ENCODE data around the gene TRMT112.

Gene TRMT112

GRCh38 chr11:64351136-64351631, 33.8 kb upstream of the TRMT112 start:
- no peak for DNase-seq (ENCODE audit: low read depth in 2 of 2)

- no peak for DNase-seq (ENCODE audit: low read depth in 2 of 2)
Measured at GRCh38 chr11:64349404-64349803, 32.0 kb upstream of the TRMT112 start.

GRCh38 chr11:64349025-64349387, 31.6 kb upstream of the TRMT112 start:
- no peak for DNase-seq (ENCODE audit: low read depth in 2 of 2)

- no peak for DNase-seq (ENCODE audit: low read depth in 2 of 2)
Measured at GRCh38 chr11:64348383-64349024, 31.1 kb upstream of the TRMT112 start.

- DNase-seq (ENCODE audit: low read depth in 2 of 2), result no peak
Measured at GRCh38 chr11:64347193-64347867, 30.0 kb upstream of the TRMT112 start.

GRCh38 chr11:64344787-64345186, 27.4 kb upstream of the TRMT112 start:
- no peak for DNase-seq (ENCODE audit: low read depth in 2 of 2)

- DNase-seq (ENCODE audit: low read depth in 2 of 2), result no peak
Measured at GRCh38 chr11:64343767-64344559, 26.6 kb upstream of the TRMT112 start.

GRCh38 chr11:64342869-64343745, 25.7 kb upstream of the TRMT112 start:
- no peak for DNase-seq (ENCODE audit: low read depth in 2 of 2)

- DNase-seq (ENCODE audit: low read depth in 2 of 2), result peak; percentile 65 to 74
Measured at GRCh38 chr11:64341851-64342791, 24.8 kb upstream of the TRMT112 start.

- DNase-seq (ENCODE audit: low read depth in 2 of 2), result no peak
Measured at GRCh38 chr11:64341429-64341828, 24.1 kb upstream of the TRMT112 start.

GRCh38 chr11:64340671-64341335, 23.4 kb upstream of the TRMT112 start:
- DNase-seq (ENCODE audit: low read depth in 2 of 2), result peak; percentile 58 to 60

- DNase-seq (ENCODE audit: low read depth in 2 of 2), result peak; percentile 70 to 74
Measured at GRCh38 chr11:64339754-64340408, 22.5 kb upstream of the TRMT112 start, which contains the start of gene CCDC88B. Gene CCDC88B, plus strand, starts transcription at chr11:64340204. Its CDS starts 63 bp downstream, at chr11:64340267.

- DNase-seq (ENCODE audit: low read depth in 2 of 2), result no peak
Measured at GRCh38 chr11:64339286-64339685, 21.9 kb upstream of the TRMT112 start.

GRCh38 chr11:64338716-64339115, 21.4 kb upstream of the TRMT112 start:
- no peak for DNase-seq (ENCODE audit: low read depth in 2 of 2)

- no peak for DNase-seq (ENCODE audit: low read depth in 2 of 2)
Measured at GRCh38 chr11:64337538-64338249, 20.3 kb upstream of the TRMT112 start.

- DNase-seq (ENCODE audit: low read depth in 2 of 2), result no peak
Measured at GRCh38 chr11:64334764-64335735, 17.7 kb upstream of the TRMT112 start.

- no peak for DNase-seq (ENCODE audit: low read depth in 2 of 2)
Measured at GRCh38 chr11:64333556-64333955, 16.2 kb upstream of the TRMT112 start.

Measured in stimulated activated CD8-positive, alpha-beta memory T cell treated with anti-CD3 and anti-CD28 coated beads, Interleukin-15, amount 100 ng/mL, for 4 hours (primary cell).